HCT116 (cell line): Measurements from ENCODE around the gene SLC22A7.

ENCODE experiments used
- EZH2 ChIP-seq: fragments of 200-600 bp; sonication (generic); IDR thresholded peaks from 2 replicates; pipeline ENCODE4 v1.6.1; 2017; ENCODE audit warnings: antibody characterized with exemption, mixed run types
- TF ChIP-seq, protein P1 (sequence below), 3 experiments: fragments of 200-600 bp in 1 of 3; sonication (generic) in 1 of 3; IDR thresholded peaks in 2 of 3; conservative IDR thresholded peaks in 1 of 3; 2 replicates each; pipeline ENCODE4 v1.5.1; 2012 to 2017; ENCODE audit warnings: low read depth in 2 of 3, low read length in 2 of 3, antibody characterized with exemption in 1 of 3, borderline replicate concordance in 1 of 3, control low read depth in 1 of 3, mild to moderate bottlenecking in 1 of 3, mixed read lengths in 1 of 3, mixed run types in 1 of 3, moderate library complexity in 1 of 3; ENCODE audit not compliant: insufficient read depth in 1 of 3

DNA sequence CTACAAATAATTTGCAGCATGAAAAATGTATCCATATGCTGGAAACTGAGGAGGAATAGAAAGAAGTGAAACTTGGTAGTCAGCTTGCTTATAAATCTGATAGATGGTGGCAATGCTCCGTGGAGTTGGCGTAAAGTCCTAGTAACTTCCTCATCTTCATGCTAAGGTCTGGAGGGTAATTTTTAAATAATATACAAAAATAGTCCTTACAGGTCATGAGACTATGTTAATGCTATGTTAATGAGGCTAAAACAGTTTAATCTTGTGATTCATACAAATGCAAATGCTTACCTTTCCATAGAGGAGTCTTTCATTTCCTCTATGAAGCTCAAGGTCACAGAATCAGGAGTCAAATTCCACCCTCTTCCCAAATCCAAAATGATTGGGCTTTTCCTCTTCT lies 20.0 kb downstream of the SLC22A7 start:
- TF ChIP-seq, protein P1, sequence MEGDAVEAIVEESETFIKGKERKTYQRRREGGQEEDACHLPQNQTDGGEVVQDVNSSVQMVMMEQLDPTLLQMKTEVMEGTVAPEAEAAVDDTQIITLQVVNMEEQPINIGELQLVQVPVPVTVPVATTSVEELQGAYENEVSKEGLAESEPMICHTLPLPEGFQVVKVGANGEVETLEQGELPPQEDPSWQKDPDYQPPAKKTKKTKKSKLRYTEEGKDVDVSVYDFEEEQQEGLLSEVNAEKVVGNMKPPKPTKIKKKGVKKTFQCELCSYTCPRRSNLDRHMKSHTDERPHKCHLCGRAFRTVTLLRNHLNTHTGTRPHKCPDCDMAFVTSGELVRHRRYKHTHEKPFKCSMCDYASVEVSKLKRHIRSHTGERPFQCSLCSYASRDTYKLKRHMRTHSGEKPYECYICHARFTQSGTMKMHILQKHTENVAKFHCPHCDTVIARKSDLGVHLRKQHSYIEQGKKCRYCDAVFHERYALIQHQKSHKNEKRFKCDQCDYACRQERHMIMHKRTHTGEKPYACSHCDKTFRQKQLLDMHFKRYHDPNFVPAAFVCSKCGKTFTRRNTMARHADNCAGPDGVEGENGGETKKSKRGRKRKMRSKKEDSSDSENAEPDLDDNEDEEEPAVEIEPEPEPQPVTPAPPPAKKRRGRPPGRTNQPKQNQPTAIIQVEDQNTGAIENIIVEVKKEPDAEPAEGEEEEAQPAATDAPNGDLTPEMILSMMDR (IDR thresholded peaks at IDR 0.05 in 2 of 3, conservative IDR thresholded peaks at IDR 0.05 in 1 of 3; ENCODE audit: borderline replicate concordance in 1 of 3, insufficient read depth in 1 of 3, low read depth in 2 of 3, low read length in 2 of 3) = no peak
- TF ChIP-seq EZH2 = no peak
